Endothelial cell (in vitro differentiated cells): Measurements from ENCODE around the gene RCHY1. TPM values are rescaled to one million over a fixed set of nuclear protein-coding genes. Genes with fewer than 3 reads are reported as not detected.

Experiments used
- DNase-seq: peaks from one replicate; pipeline ENCODE4 v3.0.0; 2021; ENCODE audit warnings: low spot score
- H3K27ac Mint-ChIP-seq: one replicate; pipeline ENCODE4 v1.8.0; 2021; ENCODE audit warnings: mixed read lengths, inconsistent platforms; ENCODE audit not compliant: unreplicated experiment
- H3K27me3 Mint-ChIP-seq: one replicate; pipeline ENCODE4 v1.8.0; 2021; ENCODE audit warnings: mild to moderate bottlenecking, moderate library complexity, mixed read lengths, inconsistent platforms; ENCODE audit not compliant: unreplicated experiment
- H3K36me3 Mint-ChIP-seq: one replicate; pipeline ENCODE4 v1.8.0; 2021; ENCODE audit warnings: mild to moderate bottlenecking, low read depth, mixed read lengths, inconsistent platforms; ENCODE audit not compliant: unreplicated experiment
- H3K4me1 Mint-ChIP-seq: one replicate; pipeline ENCODE4 v1.8.0; 2021; ENCODE audit warnings: mild to moderate bottlenecking, mixed read lengths, inconsistent platforms; ENCODE audit not compliant: unreplicated experiment
- H3K4me3 Mint-ChIP-seq: one replicate; pipeline ENCODE4 v1.8.0; 2021; ENCODE audit warnings: mild to moderate bottlenecking, mixed read lengths, inconsistent platforms; ENCODE audit not compliant: unreplicated experiment
- H3K9me3 Mint-ChIP-seq: one replicate; pipeline ENCODE4 v1.8.0; 2021; ENCODE audit warnings: mixed read lengths, inconsistent platforms; ENCODE audit not compliant: unreplicated experiment
- CTCF ChIP-seq: fragments of 200-600 bp; sonication (generic); IDR thresholded peaks from one replicate; pipeline ENCODE4 v1.5.0; 2021; ENCODE audit warnings: antibody characterized with exemption; ENCODE audit not compliant: unreplicated experiment
- total RNA-seq: library from RNA; stranded (reverse); fragmentation: NEBNext Ultra II Directional; extraction: Animal tissue kit (Norgen Biotek cat#: 25700); gene quantifications from one replicate; pipeline ENCODE4 v1.2.1, GENCODE V29; 2021; ENCODE audit not compliant: unreplicated experiment

RCHY1 gene
- total RNA-seq, 1 donor from 2014 or later = 40.7 TPM

- DNase-seq = no peak
- TF ChIP-seq CTCF = no peak
- Mint-ChIP-seq H3K9me3 (no peaks in the 10 kb centered on the region), H3K36me3 (peaks cover 35% of the 10 kb centered on the region), H3K4me1 (no peaks in the 10 kb centered on the region), H3K27me3 (no peaks in the 10 kb centered on the region), H3K4me3 (no peak overlapping the region), H3K27ac (peak overlapping the region; percentile 54)
Measured at GRCh38 chr4:75495476-75495875, 18.7 kb downstream of the RCHY1 start.

GRCh38 chr4:75494563-75494962 lies 19.6 kb downstream of the RCHY1 start:
- peaks cover 27% of the 10 kb centered on the region for H3K36me3 Mint-ChIP-seq
- DNase-seq = no peak
- no peak overlapping the region for H3K27ac Mint-ChIP-seq
- no peak for TF ChIP-seq CTCF
- no peaks in the 10 kb centered on the region for H3K4me1 Mint-ChIP-seq
- no peaks in the 10 kb centered on the region for H3K9me3 Mint-ChIP-seq
- H3K4me3 Mint-ChIP-seq = no peak overlapping the region
- H3K27me3 Mint-ChIP-seq = no peaks in the 10 kb centered on the region

- Mint-ChIP-seq H3K4me1 (no peaks in the 10 kb centered on the region), H3K27me3 (no peaks in the 10 kb centered on the region), H3K4me3 (no peak overlapping the region), H3K9me3 (no peaks in the 10 kb centered on the region), H3K36me3 (peaks cover 7% of the 10 kb centered on the region), H3K27ac (no peak overlapping the region)
- no peak for DNase-seq
- no peak for TF ChIP-seq CTCF
Measured at GRCh38 chr4:75490155-75490554, 24.0 kb downstream of the RCHY1 start.

- Mint-ChIP-seq H3K27me3 (no peaks in the 10 kb centered on the region), H3K4me1 (no peaks in the 10 kb centered on the region), H3K4me3 (no peak overlapping the region), H3K27ac (no peak overlapping the region), H3K9me3 (no peaks in the 10 kb centered on the region), H3K36me3 (peaks cover 10% of the 10 kb centered on the region)
- no peak for TF ChIP-seq CTCF
- DNase-seq = no peak
Measured at GRCh38 chr4:75484190-75484589, 30.0 kb downstream of the RCHY1 start.

GRCh38 chr4:75477201-75477600 lies 37.0 kb downstream of the RCHY1 start:
- no peaks in the 10 kb centered on the region for H3K27me3 Mint-ChIP-seq
- no peak overlapping the region for H3K27ac Mint-ChIP-seq
- DNase-seq = no peak
- no peaks in the 10 kb centered on the region for H3K4me1 Mint-ChIP-seq
- peaks cover 31% of the 10 kb centered on the region for H3K36me3 Mint-ChIP-seq
- no peak for TF ChIP-seq CTCF
- no peak overlapping the region for H3K4me3 Mint-ChIP-seq
- no peaks in the 10 kb centered on the region for H3K9me3 Mint-ChIP-seq
